A673 (cell line): ENCODE measurements around the gene IPO13. TPM values are rescaled to one million over a fixed set of nuclear protein-coding genes. Genes with fewer than 3 reads are reported as not detected.

ENCODE experiments used
- BruUV-seq: library from RNA; stranded (reverse); fragments of 400-500 nt; replicated peaks from 2 replicates; lab custom pipeline; 2021; lab: Mats Ljungman, UMichigan
- CTCF ChIA-PET: fragments of 300-600 bp; sonication (Branson Sonifier 250); formaldehyde crosslinking; loops from one replicate; lab custom pipeline; 2022; ENCODE audit warnings: antibody characterized with exemption; lab: Charles Lee
- POLR2A ChIA-PET: fragments of 300-600 bp; sonication (Branson Sonifier 250); formaldehyde crosslinking; loops from one replicate; lab custom pipeline; 2022; ENCODE audit warnings: antibody characterized with exemption; ENCODE audit not compliant: low non-redundant PET; lab: Charles Lee
- DNase-seq: peaks from one replicate; pipeline ENCODE4 v3.0.0-alpha.2; 2015; ENCODE audit warnings: low spot score
- H3K27ac ChIP-seq: fragments of 200-600 bp; sonication (generic); 2 replicates; pipeline ENCODE4 v1.5.1; 2016; ENCODE audit warnings: mixed run types, low read depth, mild to moderate bottlenecking, mixed read lengths, antibody characterized with exemption, low read length; ENCODE audit not compliant: poor library complexity, severe bottlenecking
- H3K27me3 ChIP-seq: fragments of 200-600 bp; sonication (generic); replicated peaks from 2 replicates; pipeline ENCODE4 v1.6.1; 2017; ENCODE audit warnings: mixed run types, low read depth, mild to moderate bottlenecking, mixed read lengths, antibody characterized with exemption, low read length; ENCODE audit not compliant: insufficient read depth, poor library complexity
- H3K36me3 ChIP-seq: fragments of 200-600 bp; sonication (generic); 2 replicates; pipeline ENCODE4 v1.6.1; 2016; ENCODE audit warnings: mixed run types, mild to moderate bottlenecking, mixed read lengths, antibody characterized with exemption, low read length; ENCODE audit not compliant: insufficient read depth, poor library complexity, severe bottlenecking
- H3K4me1 ChIP-seq: fragments of 200-600 bp; sonication (generic); 2 replicates; pipeline ENCODE4 v1.6.1; 2017; ENCODE audit warnings: mixed run types, mild to moderate bottlenecking, mixed read lengths, antibody characterized with exemption, low read length; ENCODE audit not compliant: insufficient read depth, poor library complexity, severe bottlenecking
- H3K4me3 ChIP-seq: fragments of 200-600 bp; sonication (generic); 2 replicates; pipeline ENCODE4 v1.5.1; 2016; ENCODE audit warnings: low read depth, mixed run types, mild to moderate bottlenecking, mixed read lengths, low read length; ENCODE audit not compliant: poor library complexity, severe bottlenecking
- H3K9me3 ChIP-seq: fragments of 200-600 bp; sonication (generic); 2 replicates; pipeline ENCODE4 v1.6.1; 2016; ENCODE audit warnings: mixed run types, low read depth, mild to moderate bottlenecking, mixed read lengths, antibody characterized with exemption, low read length; ENCODE audit not compliant: poor library complexity, severe bottlenecking
- CTCF ChIP-seq: fragments of 300-800, 200-600 bp; sonication (generic); conservative IDR thresholded peaks from 2 replicates; pipeline ENCODE4 v1.5.1; 2017; ENCODE audit warnings: low read depth, mild to moderate bottlenecking, antibody characterized with exemption, low read length, moderate library complexity, mixed read lengths
- EZH2 ChIP-seq: fragments of 200-600 bp; sonication (generic); IDR thresholded peaks from 2 replicates; pipeline ENCODE4 v1.6.1; 2017; ENCODE audit warnings: borderline replicate concordance, low read depth, mild to moderate bottlenecking, mixed read lengths, antibody characterized with exemption, low read length; ENCODE audit not compliant: poor library complexity, severe bottlenecking
- intact Hi-C: fragments of 100-400 bp; cut with micrococcal nuclease; formaldehyde crosslinking; loops from one replicate; pipeline ENCODE4 v1.10.0; 2022; ENCODE audit not compliant: unreplicated experiment
- total RNA-seq: library from RNA; stranded (reverse); gene quantifications from 2 replicates; pipeline ENCODE4 v1.2.3, GENCODE V29; 2021

IPO13 gene
- total RNA-seq, 1 experiment from 2014 or later: 53.4 TPM

GRCh38 chr1:43999455-43999854, 52.7 kb downstream of the IPO13 start:
- Histone ChIP-seq H3K27me3 (no peaks in the 10 kb centered on the region), H3K4me1 (no peaks in the 10 kb centered on the region), H3K27ac (no peak overlapping the region), H3K9me3 (no peaks in the 10 kb centered on the region), H3K36me3 (no peaks in the 10 kb centered on the region), H3K4me3 (no peak overlapping the region)
- BruUV-seq: no TSS peak
- CTCF ChIA-PET: interaction anchor here (0.6 kb wide), 1 partner anchor 315 kb away, joined by 3 read pairs; no protein-coding TSS in a partner anchor
- intact Hi-C loops: no loop called here
- no peak for DNase-seq
- TF ChIP-seq CTCF (no peak), EZH2 (no peak)
- POLR2A ChIA-PET: no interaction called here

- BruUV-seq: no TSS peak
- intact Hi-C loops: no loop called here
- Histone ChIP-seq H3K36me3 (no peaks in the 10 kb centered on the region), H3K27me3 (no peaks in the 10 kb centered on the region), H3K4me3 (no peak overlapping the region), H3K27ac (no peak overlapping the region), H3K9me3 (no peaks in the 10 kb centered on the region), H3K4me1 (no peaks in the 10 kb centered on the region)
- POLR2A ChIA-PET: no interaction called here
- CTCF ChIA-PET: no interaction called here
- TF ChIP-seq EZH2 (no peak), CTCF (no peak)
- no peak for DNase-seq
Observed at GRCh38 chr1:44000122-44000665, 53.4 kb downstream of the IPO13 start.

GRCh38 chr1:44002165-44002564, 55.4 kb downstream of the IPO13 start:
- H3K9me3 ChIP-seq: no peaks in the 10 kb centered on the region
- no peak overlapping the region for H3K27ac ChIP-seq
- TF ChIP-seq EZH2 (no peak), CTCF (no peak)
- no peaks in the 10 kb centered on the region for H3K36me3 ChIP-seq
- CTCF ChIA-PET: interaction anchor here (0.6 kb wide), 1 partner anchor 372 kb away, joined by 4 read pairs; no protein-coding TSS in a partner anchor
- no TSS peak for BruUV-seq
- POLR2A ChIA-PET: no interaction called here
- no peak for DNase-seq
- H3K27me3 ChIP-seq: no peaks in the 10 kb centered on the region
- H3K4me1 ChIP-seq: no peaks in the 10 kb centered on the region
- no peak overlapping the region for H3K4me3 ChIP-seq
- intact Hi-C loops: no loop called here
